Endothelial cell (in vitro differentiated cells): ENCODE measurements around the gene PLA2G4D. TPM values are rescaled to one million over a fixed set of nuclear protein-coding genes. Genes with fewer than 3 reads are reported as not detected.
A peak's percentile ranks its signal among the peaks of the same experiment; 100 is the strongest.

Experiments used
- DNase-seq: peaks from one replicate; pipeline ENCODE4 v3.0.0; 2021; ENCODE audit warnings: low spot score
- H3K27ac Mint-ChIP-seq: one replicate; pipeline ENCODE4 v1.8.0; 2021; ENCODE audit warnings: mixed read lengths, inconsistent platforms; ENCODE audit not compliant: unreplicated experiment
- H3K27me3 Mint-ChIP-seq: one replicate; pipeline ENCODE4 v1.8.0; 2021; ENCODE audit warnings: mild to moderate bottlenecking, moderate library complexity, mixed read lengths, inconsistent platforms; ENCODE audit not compliant: unreplicated experiment
- H3K36me3 Mint-ChIP-seq: one replicate; pipeline ENCODE4 v1.8.0; 2021; ENCODE audit warnings: mild to moderate bottlenecking, low read depth, mixed read lengths, inconsistent platforms; ENCODE audit not compliant: unreplicated experiment
- H3K4me1 Mint-ChIP-seq: one replicate; pipeline ENCODE4 v1.8.0; 2021; ENCODE audit warnings: mild to moderate bottlenecking, mixed read lengths, inconsistent platforms; ENCODE audit not compliant: unreplicated experiment
- H3K4me3 Mint-ChIP-seq: one replicate; pipeline ENCODE4 v1.8.0; 2021; ENCODE audit warnings: mild to moderate bottlenecking, mixed read lengths, inconsistent platforms; ENCODE audit not compliant: unreplicated experiment
- H3K9me3 Mint-ChIP-seq: one replicate; pipeline ENCODE4 v1.8.0; 2021; ENCODE audit warnings: mixed read lengths, inconsistent platforms; ENCODE audit not compliant: unreplicated experiment
- total RNA-seq: library from RNA; stranded (reverse); fragmentation: NEBNext Ultra II Directional; extraction: Animal tissue kit (Norgen Biotek cat#: 25700); gene quantifications from one replicate; pipeline ENCODE4 v1.2.1, GENCODE V29; 2021; ENCODE audit not compliant: unreplicated experiment
- TF ChIP-seq, protein P1 (sequence below): fragments of 200-600 bp; sonication (generic); IDR thresholded peaks from one replicate; pipeline ENCODE4 v1.5.0; 2021; ENCODE audit warnings: antibody characterized with exemption; ENCODE audit not compliant: unreplicated experiment

PLA2G4D gene
- total RNA-seq, 1 donor from 2014 or later, result not detected

DNA sequence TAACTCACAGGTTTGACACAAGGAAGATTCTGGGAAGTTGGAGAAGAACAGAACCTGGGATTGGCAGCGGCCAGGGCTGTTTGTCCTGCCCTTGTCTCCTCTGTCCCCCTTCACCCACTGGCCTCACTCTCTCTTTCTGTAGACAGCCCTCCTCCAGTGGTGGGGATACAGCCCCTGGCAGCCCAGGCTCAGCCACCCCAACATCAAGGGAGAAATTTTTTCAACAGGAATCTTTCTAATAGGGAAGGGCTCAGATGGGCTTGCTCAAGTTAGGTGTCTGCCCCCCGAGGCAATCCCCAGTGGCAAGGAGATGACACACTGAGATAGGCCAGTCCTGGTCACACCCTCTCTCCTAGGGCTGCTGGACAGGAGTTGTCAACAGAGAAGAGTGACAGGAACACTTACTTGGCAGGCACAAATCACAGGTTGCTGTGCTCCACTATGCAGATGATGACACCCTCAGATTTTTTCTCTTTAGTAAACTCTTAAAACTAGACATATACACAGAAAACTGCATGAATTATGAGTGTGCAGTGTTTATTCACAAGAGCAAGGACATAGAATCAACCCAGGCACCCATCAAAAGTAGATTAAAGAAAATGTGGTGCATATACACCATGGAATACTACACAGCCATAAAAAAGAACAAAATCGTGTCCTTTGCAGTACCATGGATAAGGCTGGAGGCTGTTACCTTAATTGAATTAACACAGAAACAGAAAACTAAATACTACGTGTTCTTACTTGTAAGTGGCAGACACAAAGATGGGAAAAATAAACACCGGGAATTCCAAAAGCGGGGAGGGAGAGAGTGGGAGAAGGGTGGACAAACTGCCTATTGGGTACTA is 36.3 kb downstream of the PLA2G4D start:
- Mint-ChIP-seq H3K4me3 (no peak overlapping the region), H3K4me1 (peaks cover 9% of the 10 kb centered on the region), H3K27me3 (peaks cover 3% of the 10 kb centered on the region), H3K27ac (no peak overlapping the region), H3K36me3 (no peaks in the 10 kb centered on the region), H3K9me3 (no peaks in the 10 kb centered on the region)
- TF ChIP-seq, protein P1, sequence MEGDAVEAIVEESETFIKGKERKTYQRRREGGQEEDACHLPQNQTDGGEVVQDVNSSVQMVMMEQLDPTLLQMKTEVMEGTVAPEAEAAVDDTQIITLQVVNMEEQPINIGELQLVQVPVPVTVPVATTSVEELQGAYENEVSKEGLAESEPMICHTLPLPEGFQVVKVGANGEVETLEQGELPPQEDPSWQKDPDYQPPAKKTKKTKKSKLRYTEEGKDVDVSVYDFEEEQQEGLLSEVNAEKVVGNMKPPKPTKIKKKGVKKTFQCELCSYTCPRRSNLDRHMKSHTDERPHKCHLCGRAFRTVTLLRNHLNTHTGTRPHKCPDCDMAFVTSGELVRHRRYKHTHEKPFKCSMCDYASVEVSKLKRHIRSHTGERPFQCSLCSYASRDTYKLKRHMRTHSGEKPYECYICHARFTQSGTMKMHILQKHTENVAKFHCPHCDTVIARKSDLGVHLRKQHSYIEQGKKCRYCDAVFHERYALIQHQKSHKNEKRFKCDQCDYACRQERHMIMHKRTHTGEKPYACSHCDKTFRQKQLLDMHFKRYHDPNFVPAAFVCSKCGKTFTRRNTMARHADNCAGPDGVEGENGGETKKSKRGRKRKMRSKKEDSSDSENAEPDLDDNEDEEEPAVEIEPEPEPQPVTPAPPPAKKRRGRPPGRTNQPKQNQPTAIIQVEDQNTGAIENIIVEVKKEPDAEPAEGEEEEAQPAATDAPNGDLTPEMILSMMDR, result no peak
- DNase-seq, result no peak

DNA sequence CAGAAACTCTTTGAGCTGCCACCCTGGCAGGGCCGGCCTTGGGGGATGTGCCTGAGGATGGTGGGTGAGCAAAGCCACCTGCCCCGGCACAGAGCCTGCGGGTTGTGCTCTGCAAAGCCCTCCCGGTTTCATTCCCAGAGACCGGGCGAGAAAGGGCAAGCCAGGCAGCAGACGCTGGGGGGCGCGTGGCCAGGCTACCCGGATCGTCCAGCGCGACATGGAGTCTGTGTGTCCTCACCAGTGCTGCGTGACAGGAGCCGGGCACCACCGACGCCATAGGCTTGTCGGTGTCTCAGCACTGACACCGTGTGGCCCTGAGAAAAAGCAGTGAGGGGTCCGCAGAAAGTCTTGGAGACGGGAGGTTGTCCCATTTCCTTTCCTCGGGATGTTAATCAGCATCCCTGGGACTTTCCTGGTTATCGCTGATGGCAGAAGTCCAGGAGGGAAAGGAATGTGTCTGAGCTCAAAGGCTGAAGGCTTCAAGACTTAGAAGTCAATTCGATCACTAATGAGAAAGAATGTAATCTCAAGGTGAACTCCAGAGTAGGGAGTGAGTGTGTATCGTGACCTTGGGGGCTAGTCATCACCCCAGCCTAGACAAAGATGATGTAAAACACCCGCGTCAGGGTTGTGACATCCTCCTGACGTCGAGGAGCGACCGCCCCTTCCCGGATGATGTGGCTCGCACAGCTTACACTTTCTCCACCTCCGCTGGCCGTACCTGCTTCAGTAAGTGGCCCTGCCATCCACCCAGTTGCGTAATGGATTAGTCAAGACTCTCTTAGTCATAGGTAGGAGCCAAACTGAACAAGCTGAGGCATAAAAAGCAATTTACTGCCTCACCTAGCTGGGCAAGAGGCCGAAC is 37.2 kb downstream of the PLA2G4D start:
- TF ChIP-seq, protein P1, result peak; percentile 38
- no peak overlapping the region for H3K4me3 Mint-ChIP-seq
- peak; percentile 89 for DNase-seq
- H3K36me3 Mint-ChIP-seq, result no peaks in the 10 kb centered on the region
- no peaks in the 10 kb centered on the region for H3K9me3 Mint-ChIP-seq
- peaks cover 14% of the 10 kb centered on the region for H3K4me1 Mint-ChIP-seq
- no peak overlapping the region for H3K27ac Mint-ChIP-seq
- peaks cover 3% of the 10 kb centered on the region for H3K27me3 Mint-ChIP-seq

DNA sequence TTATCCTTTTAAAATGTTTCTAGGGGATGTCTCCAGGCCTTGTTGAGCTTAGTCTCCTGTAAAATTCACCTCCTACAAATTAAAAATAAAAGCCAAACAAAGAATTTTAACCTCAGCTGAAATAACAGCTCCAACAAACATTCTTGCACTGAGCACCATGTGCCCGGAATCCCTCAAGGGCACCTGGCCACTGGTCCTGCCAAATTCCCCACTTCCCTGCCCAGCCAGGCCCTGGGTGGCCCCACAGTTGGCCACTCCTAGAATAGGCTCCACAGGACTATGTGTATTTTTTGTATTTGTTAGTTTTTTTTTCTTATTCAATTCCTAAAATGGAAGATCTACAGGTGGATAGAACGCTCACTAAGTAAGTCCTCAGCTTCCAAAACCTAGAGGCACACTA is 40.4 kb downstream of the PLA2G4D start:
- Mint-ChIP-seq H3K9me3 (no peaks in the 10 kb centered on the region), H3K4me3 (no peak overlapping the region)
- TF ChIP-seq, protein P1, result no peak

DNA sequence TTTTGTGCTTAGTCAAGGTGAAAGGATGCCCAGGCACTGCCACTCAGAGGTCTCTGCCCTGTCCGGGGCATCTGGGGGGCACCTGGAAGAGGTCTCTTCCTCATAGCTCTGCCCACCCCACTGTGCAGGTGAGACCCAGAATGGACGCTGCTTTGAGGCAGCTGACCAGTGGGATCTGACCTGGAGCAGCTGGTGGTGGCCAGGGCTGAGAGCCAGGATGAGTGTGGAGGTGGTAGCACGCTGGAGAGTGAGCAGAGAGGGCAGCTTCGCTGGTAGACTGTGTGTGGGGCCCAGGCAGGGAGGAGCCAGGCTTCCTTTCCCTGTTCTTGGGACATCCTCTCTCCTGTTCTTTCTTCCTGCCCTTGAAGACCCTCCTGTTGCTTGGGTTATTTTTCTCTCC is 41.4 kb downstream of the PLA2G4D start:
- H3K9me3 Mint-ChIP-seq, result no peaks in the 10 kb centered on the region

More for the DNA sequence above, 40.4 kb downstream of the PLA2G4D start:
- peaks cover 18% of the 10 kb centered on the region for H3K4me1 Mint-ChIP-seq
- no peaks in the 10 kb centered on the region for H3K36me3 Mint-ChIP-seq
- no peak overlapping the region for H3K27ac Mint-ChIP-seq
- no peak for DNase-seq
- H3K27me3 Mint-ChIP-seq, result peaks cover 4% of the 10 kb centered on the region

More for the DNA sequence above, 41.4 kb downstream of the PLA2G4D start:
- Mint-ChIP-seq H3K4me1 (peaks cover 18% of the 10 kb centered on the region), H3K27me3 (peaks cover 4% of the 10 kb centered on the region), H3K36me3 (no peaks in the 10 kb centered on the region), H3K27ac (no peak overlapping the region), H3K4me3 (no peak overlapping the region)
- DNase-seq, result no peak
- TF ChIP-seq, protein P1, result no peak
